HG03159 (cell line): ENCODE results near the gene TUBG1.
A peak's percentile ranks its signal among the peaks of the same experiment; 100 is the strongest.
"Not testable (repeated sequence)": the region's sequence is repeated elsewhere in the genome, so short reads cannot be mapped to it uniquely, and the experiment has no call there.

Experiments
- ATAC-seq: cut with Tn5 transposase; IDR thresholded peaks from one replicate; pipeline ENCODE4 v1.9.1; 2021; ENCODE audit warnings: mild to moderate bottlenecking, moderate library complexity; ENCODE audit not compliant: unreplicated experiment

The TUBG1 gene

GRCh38 chr17:42578282-42578869 is 31.1 kb upstream of the TUBG1 start:
- peak; percentile 52 for ATAC-seq

- ATAC-seq = no peak
These were observed 29.5 kb upstream of the TUBG1 start for GRCh38 chr17:42579794-42580551.

GRCh38 chr17:42581744-42582270 is 27.7 kb upstream of the TUBG1 start:
- no peak for ATAC-seq

GRCh38 chr17:42584880-42585279 is 24.6 kb upstream of the TUBG1 start:
- ATAC-seq = no peak

- ATAC-seq = no peak
These were observed 24.1 kb upstream of the TUBG1 start for GRCh38 chr17:42585353-42585752.

- ATAC-seq = no peak
These were observed 22.8 kb upstream of the TUBG1 start for GRCh38 chr17:42586514-42587230.

- ATAC-seq = no peak
These were observed 18.6 kb upstream of the TUBG1 start for GRCh38 chr17:42590886-42591285.

- no peak for ATAC-seq
These were observed 18.1 kb upstream of the TUBG1 start for GRCh38 chr17:42591411-42591810.

- ATAC-seq = no peak
These were observed 13.1 kb upstream of the TUBG1 start for GRCh38 chr17:42596386-42596785.

- no peak for ATAC-seq
These were observed 10.6 kb upstream of the TUBG1 start for GRCh38 chr17:42598905-42599304.

- ATAC-seq = no peak
These were observed 6.2 kb upstream of the TUBG1 start for GRCh38 chr17:42603318-42603717.

- ATAC-seq = no peak
These were observed 1.7 kb upstream of the TUBG1 start for GRCh38 chr17:42607769-42608168.

GRCh38 chr17:42608305-42609181 is 940 bp upstream of the TUBG1 start:
- peak; percentile 46 for ATAC-seq

- ATAC-seq = not testable (repeated sequence)
These were observed 625 bp downstream of the TUBG1 start for GRCh38 chr17:42609814-42610801.

- no peak for ATAC-seq
These were observed 2.5 kb downstream of the TUBG1 start for GRCh38 chr17:42612013-42612412.

GRCh38 chr17:42613699-42614295 is 4.3 kb downstream of the TUBG1 start:
- ATAC-seq = no peak

- ATAC-seq = peak; percentile 19
These were observed 8.5 kb downstream of the TUBG1 start for GRCh38 chr17:42617956-42618431.

- ATAC-seq = peak; percentile 67
These were observed 9.1 kb downstream of the TUBG1 start for GRCh38 chr17:42618442-42619150.
